Activated CD4-positive, alpha-beta T cell treated with anti-CD3 and anti-CD28 coated beads for 1 hour (primary cell): ENCODE data around the gene BUD13.

ENCODE experiments used
- DNase-seq: peaks from one replicate; pipeline ENCODE4 v3.0.0-alpha.2; 2020

Gene BUD13

GRCh38 chr11:116742104-116742503 is 30.7 kb downstream of the BUD13 start:
- DNase-seq, result no peak

- no peak for DNase-seq
These were observed 32.0 kb downstream of the BUD13 start for GRCh38 chr11:116740741-116741140.

- no peak for DNase-seq
These were observed 33.8 kb downstream of the BUD13 start for GRCh38 chr11:116738975-116739374.

DNA sequence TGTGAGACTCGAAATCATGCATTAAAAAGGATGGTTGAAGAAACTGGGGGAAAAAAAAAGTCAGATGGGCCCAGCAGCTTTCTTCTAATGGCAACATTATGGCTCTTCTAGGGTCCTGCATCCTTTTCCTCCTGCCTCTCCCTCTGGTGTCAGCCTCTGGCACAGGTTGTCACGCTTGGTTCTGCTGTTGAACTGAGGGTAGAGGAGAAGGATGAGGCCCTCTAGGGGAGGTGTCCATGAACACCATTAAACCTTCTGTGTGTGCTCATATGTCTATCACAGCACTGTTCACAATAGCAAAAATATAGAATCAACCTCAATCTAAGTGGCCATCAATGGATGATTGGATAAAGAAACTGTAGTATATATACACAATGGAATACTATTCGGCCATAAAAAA is 36.0 kb downstream of the BUD13 start:
- no peak for DNase-seq

GRCh38 chr11:116733969-116734508 is 38.7 kb downstream of the BUD13 start:
- DNase-seq, result no peak

DNA sequence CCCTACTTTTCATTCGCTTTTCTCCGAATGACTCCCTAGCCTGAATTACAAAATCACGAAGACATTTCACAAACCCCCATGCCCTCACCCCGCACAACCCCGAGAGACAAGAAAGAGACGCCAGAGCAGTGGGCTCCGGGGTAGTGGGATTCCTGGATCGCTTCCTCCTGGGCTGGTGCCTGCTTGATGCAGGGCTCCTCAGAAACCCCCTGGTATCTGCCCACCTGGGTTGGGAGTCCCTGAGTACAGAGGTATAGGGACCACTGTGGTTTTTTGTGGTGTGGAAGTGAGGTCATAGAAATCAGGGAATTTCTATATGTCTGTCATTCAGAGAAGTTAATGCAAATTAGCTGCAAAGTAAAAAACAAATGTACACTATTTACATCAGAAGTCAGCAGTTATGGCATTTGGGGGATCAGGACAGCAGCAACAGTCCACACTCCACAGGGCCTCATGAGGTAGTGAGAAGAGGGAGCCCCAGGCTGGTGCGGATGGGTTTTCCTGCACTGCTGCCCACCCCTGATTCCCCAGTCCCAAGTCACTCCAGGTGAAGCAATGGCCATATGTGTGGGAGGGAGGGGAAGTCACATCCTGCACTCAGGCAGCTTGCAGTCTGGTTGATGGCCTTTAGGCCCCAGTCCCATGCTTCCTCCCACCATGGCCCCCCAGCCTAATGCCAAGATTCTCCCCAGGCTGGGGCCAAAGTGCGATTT is 39.6 kb downstream of the BUD13 start:
- no peak for DNase-seq

GRCh38 chr11:116732271-116733042 is 40.3 kb downstream of the BUD13 start:
- DNase-seq, result peak; percentile 33

DNA sequence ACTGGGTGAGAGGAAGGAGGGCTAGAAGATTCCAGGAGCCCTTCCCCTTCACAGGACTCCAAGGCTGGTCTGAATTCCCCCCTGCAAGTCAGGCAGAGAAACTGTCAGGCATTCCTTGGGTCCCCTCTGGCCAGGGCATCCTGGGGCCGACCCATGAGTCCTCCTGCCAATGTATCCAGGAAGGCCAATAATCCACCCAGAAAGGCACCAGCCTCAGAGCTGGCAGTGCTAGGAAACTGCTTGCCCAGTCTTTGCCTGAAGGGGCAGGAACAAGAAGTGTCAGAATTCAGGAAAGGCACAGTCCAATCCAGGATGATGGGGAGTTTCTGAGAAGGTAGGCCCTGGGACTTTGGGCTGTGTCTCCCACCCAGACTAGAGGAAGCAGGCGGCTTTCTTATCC is 41.0 kb downstream of the BUD13 start:
- DNase-seq, result no peak

GRCh38 chr11:116731097-116731761 is 41.6 kb downstream of the BUD13 start:
- DNase-seq, result no peak

- no peak for DNase-seq
These were observed 42.2 kb downstream of the BUD13 start for GRCh38 chr11:116730601-116731000.

- DNase-seq, result no peak
These were observed 42.6 kb downstream of the BUD13 start for GRCh38 chr11:116730241-116730561.

DNA sequence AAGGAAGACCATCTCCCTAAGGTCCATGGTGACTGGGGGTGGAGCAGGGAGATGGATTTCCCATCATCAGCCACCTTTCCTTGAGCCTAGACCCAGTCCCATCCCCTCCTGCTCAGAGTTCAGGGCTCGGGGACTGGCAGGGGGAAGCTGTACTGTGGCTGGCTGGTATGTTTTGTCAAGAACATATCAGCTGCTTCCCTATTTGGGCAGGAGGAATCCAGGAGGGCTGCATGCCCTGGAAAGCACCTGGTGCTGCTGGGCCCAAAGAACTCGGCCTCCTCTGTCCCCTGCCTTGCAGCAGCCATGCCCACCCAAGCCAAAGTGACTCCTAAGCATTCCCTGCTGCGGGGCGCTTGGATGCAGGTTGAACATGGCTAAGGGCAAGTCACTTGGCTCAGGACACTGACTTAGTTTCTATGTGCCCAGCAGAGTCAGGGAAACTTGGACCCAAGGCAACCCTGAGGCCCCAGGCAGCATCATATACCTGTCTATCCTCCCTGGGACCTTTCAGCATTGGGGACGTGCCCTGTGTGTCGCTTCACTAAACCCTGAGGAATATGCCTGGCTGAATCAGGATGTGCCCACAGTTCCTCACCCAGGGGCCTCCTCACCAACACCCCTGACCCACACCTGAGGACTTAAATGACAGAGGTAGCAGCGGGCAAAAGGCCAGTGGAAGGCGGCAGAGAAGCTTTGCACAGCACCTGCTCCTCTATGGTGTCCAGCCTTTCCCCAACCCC is 43.1 kb downstream of the BUD13 start:
- DNase-seq, result no peak

DNA sequence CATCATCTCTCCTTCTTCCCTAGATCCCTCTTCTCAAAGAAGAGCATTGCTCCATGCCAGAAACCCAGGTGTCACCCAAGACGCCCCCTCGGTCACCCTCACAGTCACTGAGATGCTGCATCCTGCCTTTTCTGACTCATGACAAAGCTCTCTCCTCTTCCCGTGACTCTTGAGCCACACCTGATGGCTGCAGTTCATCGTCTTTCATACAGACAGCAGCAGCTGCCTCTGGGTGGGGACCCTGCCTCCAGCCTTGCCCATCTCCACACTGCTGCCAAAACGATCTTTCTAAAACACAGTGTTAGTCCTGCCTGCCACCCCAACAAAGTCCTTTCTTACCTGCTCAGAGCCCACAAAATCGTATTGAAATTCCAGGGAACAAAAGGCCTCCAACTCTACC is 44.8 kb downstream of the BUD13 start:
- DNase-seq, result no peak

- DNase-seq, result no peak
These were observed 47.2 kb downstream of the BUD13 start for GRCh38 chr11:116725434-116726221.

GRCh38 chr11:116724813-116725212 is 48.0 kb downstream of the BUD13 start:
- DNase-seq, result no peak

DNA sequence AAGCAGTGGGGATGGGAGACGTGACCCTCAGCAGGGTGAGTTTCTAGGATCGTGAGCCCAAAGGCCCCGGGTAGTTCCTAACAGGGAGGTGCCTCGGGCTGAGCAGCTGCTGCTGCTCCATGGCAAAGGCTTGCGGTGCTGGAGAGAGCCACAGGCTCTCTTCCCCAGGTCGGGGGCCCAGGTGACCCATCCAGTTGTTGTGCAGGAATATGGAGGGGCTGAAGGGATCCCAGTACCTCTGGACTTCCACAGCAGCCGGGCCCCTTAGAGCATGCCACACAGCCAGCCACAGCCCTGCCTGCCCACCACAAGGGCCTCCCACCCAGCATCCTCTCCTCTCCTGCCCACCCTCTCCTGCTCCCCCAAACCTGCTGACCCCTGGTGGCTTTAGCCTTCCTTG is 49.3 kb downstream of the BUD13 start:
- DNase-seq, result no peak

DNA sequence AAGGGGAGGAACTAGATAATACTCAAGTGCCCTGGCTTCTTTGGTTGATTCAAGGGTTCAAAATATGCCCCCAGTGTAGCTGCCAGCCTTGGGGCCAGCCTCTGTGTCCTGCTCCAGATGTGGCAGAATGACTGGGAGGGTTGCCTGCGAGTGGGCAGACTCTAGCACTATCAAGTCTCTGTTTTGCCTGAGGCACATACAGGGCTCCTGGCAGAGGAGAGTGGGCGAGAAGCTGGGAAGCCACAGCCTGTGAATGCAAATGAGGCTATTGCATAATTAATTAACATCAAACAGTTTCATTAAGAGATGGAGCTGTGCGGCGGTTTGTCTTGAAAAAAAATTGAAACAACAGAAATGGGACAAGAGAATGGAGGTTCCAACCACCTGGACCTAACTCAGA is 50.8 kb downstream of the BUD13 start:
- no peak for DNase-seq

DNA sequence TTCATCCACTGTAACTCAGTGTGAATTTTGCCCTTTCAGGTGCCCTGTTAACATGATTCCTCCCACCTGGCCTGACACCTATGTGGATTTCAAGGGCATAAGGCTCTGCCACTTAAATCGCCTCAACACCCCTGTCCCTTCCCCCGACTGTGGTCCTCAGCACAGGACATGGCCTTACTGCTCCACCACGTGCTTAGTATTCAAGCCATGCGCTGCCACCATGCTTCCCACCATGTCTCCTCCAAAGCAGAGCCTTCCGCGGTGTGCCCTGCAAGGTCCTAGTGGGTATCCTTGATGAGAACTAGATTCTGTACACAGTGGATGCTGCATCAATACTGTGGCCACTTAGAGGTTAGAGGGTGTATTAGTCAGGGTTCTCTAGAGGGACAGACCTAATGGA is 51.9 kb downstream of the BUD13 start:
- no peak for DNase-seq

DNA sequence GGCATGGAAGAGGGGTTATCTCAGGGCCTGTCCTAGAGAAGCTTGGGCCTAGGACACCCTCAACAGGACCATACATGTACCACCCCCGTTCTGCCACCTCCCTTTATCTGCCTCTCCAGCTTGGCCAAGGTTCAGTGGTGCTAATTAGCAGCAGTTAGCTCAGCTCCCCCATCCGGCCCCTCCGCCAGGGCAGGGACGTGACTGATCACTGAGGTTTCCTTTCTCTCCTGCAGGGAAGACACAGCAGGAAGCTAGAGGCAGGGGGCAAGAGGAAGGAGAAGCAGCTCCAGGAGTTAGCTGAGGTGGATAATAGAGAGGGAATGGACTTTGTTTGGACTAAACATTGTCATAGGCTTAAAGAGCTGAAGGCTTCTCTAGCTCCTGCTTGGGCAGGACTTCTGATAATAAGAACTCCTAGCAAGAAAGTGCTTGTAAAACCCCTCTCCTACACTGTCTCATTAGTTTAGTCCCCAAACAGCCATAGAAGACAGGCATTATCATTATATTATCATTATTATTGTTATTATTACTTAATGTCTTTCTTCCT is 53.8 kb downstream of the BUD13 start:
- no peak for DNase-seq

- DNase-seq, result no peak
These were observed 56.2 kb downstream of the BUD13 start for GRCh38 chr11:116716621-116717020.

- DNase-seq, result no peak
These were observed 57.4 kb downstream of the BUD13 start for GRCh38 chr11:116715383-116715782.

DNA sequence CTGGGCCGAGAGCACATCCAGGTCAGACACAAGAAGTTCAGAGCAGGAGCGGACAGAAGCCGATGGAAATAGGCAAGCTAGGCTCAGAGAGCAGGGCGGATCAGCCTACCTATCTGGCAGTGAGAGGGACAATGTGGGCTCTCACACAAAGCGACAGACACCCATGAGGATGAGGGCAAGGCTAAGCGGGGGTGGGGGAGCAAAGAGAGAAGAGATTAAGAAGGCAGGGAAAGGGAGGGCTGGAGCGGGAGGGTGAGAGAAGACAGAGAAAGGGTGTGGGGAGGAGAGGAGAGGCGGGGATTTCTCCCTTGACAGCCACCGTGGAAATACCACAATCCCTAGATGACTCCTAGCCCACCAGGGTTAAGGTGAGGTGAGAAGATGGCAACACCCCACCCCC is 57.9 kb downstream of the BUD13 start:
- DNase-seq, result no peak
